ENCODE results near the gene OR2V1. TPM values are rescaled to one million over a fixed set of nuclear protein-coding genes. Genes with fewer than 3 reads are reported as not detected.

The OR2V1 gene
- total and polyA plus RNA-seq, 2 donors (not counting 1 experiment from before 2014, with no cell fraction given) = not detected

DNA sequence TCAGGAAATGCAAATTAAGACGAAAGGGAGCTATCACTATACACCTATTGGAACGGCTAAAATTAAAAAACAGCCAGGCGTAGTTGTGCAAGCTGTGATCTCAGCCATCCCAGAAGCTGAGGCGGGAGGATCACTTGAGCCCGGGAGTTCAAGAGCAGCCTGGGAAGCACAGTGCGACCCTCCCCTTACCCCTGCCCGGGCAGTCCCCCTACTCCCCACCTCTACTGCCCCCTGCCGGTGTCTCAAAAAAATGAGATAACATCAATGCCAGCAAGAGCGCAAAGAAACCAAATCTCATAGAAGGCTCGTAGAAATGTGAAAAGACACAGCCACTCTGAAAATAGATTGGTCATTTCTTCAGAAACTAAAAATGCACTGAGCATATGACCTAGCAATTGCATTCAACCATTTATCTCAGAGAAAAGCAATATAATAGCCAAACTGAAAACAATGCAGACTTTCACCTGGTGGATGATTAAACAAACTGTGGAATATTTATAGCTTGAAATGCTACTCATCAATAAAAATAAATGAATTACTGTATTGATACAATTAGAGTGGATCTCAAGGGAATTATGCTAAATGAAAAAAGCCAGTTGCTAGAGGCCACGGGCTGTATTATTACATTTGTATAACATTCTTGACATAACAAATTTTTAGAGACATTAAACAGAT, 37.0 kb upstream of the OR2V1 start:
- Histone ChIP-seq H3K36me3 (replicated peaks in 1 of 2; ENCODE audit: control extremely low read depth in 1 of 2, control insufficient read depth in 1 of 2, extremely low read depth in 1 of 2, insufficient read depth in 2 of 2, low read length in 1 of 2) (no peaks in the 10 kb centered on the region), H3K9me3 (ENCODE audit: control extremely low read depth in 1 of 3, control insufficient read depth in 2 of 3, insufficient read depth in 1 of 3, low read length in 2 of 3) (peaks cover 3 to 45% (median 5%) of the 10 kb centered on the region in 3 donors), H3K4me1 (ENCODE audit: control insufficient read depth in 2 of 2, insufficient read depth in 2 of 2, low read length in 2 of 2) (peaks cover 36 to 42% of the 10 kb centered on the region in 2 donors), H3K27me3 (replicated peaks in 1 of 4; ENCODE audit: control extremely low read depth in 1 of 4, control insufficient read depth in 3 of 4, insufficient read depth in 4 of 4, low read length in 3 of 4) (peaks cover 0 to 75% (median 34%) of the 10 kb centered on the region in 4 experiments), H4K20me1 (ENCODE audit: control insufficient read depth, insufficient read depth, low read length, poor library complexity, severe bottlenecking) (no peaks in the 10 kb centered on the region), H3K4me2 (replicated peaks; ENCODE audit: low read depth, low read length, poor library complexity, severe bottlenecking) (no peak overlapping the region), H3K9ac (ENCODE audit: low read length) (no peak overlapping the region), H3K4me3 (ENCODE audit: control extremely low read depth in 1 of 5, extremely low read depth in 1 of 5, insufficient read depth in 1 of 5, low read depth in 2 of 5, low read length in 4 of 5) (no peak overlapping the region), H2AFZ (ENCODE audit: insufficient read depth, low read depth, low read length, poor library complexity, severe bottlenecking) (no peak overlapping the region), H3K27ac (ENCODE audit: low read length in 2 of 2) (no peak overlapping the region), H3K79me2 (ENCODE audit: control insufficient read depth, insufficient read depth, low read length) (no peaks in the 10 kb centered on the region)
- no peak overlapping the region for H3K4me3 Mint-ChIP-seq
- ChIA-PET POLR2A (no interaction called here), CTCF (interaction anchor here (0.6 to 1.7 kb wide), 3 partner anchors 16 to 382 kb away, joined by 3 to 7 read pairs (median 3); no protein-coding TSS in a partner anchor)
- ATAC-seq (ENCODE audit: low read depth) (no peak), DNase-seq (peak; percentile 39)
- peak overlapping the region; percentile 15 for H3K27ac Mint-ChIP-seq
- TF ChIP-seq CTCF (IDR thresholded peaks at IDR 0.05) = peak; percentile 36
- TF ChIP-seq EZH2 (IDR thresholded peaks at IDR 0.05; ENCODE audit: borderline replicate concordance, insufficient read depth, low read depth, low read length, poor library complexity, severe bottlenecking) = no peak
- peaks cover 42% of the 10 kb centered on the region for H3K27me3 Mint-ChIP-seq
- peaks cover 50% of the 10 kb centered on the region for H3K4me1 Mint-ChIP-seq
- WGBS (ENCODE audit: insufficient coverage) = 7% methylated on average over 9 of the region's 11 CpGs
- intact Hi-C loops (cut with micrococcal nuclease) = loop anchor here (10.0 kb wide), 1 partner anchor 47 kb away; no protein-coding TSS in a partner anchor
- H3K9me3 Mint-ChIP-seq (ENCODE audit: insufficient read depth) = no peaks in the 10 kb centered on the region

All from B cell (primary cell).